Common myeloid progenitor, CD34-positive (primary cell): ENCODE data around the gene SLC17A7.

Experiments
- CTCF ChIA-PET: fragments of 350-600 bp; sonication (Branson Sonifier 250); formaldehyde crosslinking; loops from one replicate; lab custom pipeline; 2021; ENCODE audit warnings: antibody characterized with exemption; lab: Charles Lee
- POLR2A ChIA-PET: fragments of 350-600 bp; sonication (Branson Sonifier 250); formaldehyde crosslinking; loops from one replicate; lab custom pipeline; 2021; ENCODE audit warnings: antibody characterized with exemption; lab: Charles Lee
- DNase-seq, 3 donors: peaks; one replicate each; pipeline versions ENCODE4 v3.0.0 to v3.0.0-alpha.2; 2013
- H3K27ac ChIP-seq, 2 experiments: 1 replicate in 1 of 2; 2 replicates in 1 of 2; pipeline ENCODE4 v1.7.0; 2013; ENCODE audit warnings: inconsistent platforms in 2 of 2, low read length in 2 of 2, mild to moderate bottlenecking in 2 of 2, low read depth in 1 of 2, moderate library complexity in 1 of 2; ENCODE audit not compliant: severe bottlenecking in 2 of 2, insufficient read depth in 1 of 2, poor library complexity in 1 of 2
- H3K27me3 ChIP-seq, 5 experiments: replicated peaks in 2 of 5; 1 replicate in 3 of 5; 2 replicates in 2 of 5; pipeline versions ENCODE4 v1.6.1 to v1.7.0; 2013; ENCODE audit warnings: low read length in 4 of 5, mild to moderate bottlenecking in 2 of 5, moderate library complexity in 2 of 5, inconsistent platforms in 1 of 5; ENCODE audit not compliant: insufficient read depth in 5 of 5, control insufficient read depth in 4 of 5
- H3K36me3 ChIP-seq, 4 experiments: 1 replicate in 2 of 4; 2 replicates in 2 of 4; pipeline versions ENCODE4 v1.6.1 to v1.7.0; 2013; ENCODE audit warnings: low read length in 3 of 4, control low read depth in 1 of 4, mild to moderate bottlenecking in 1 of 4; ENCODE audit not compliant: control insufficient read depth in 4 of 4, insufficient read depth in 4 of 4
- H3K4me1 ChIP-seq, 4 experiments: 1 replicate in 3 of 4; 2 replicates in 1 of 4; pipeline versions ENCODE4 v1.6.1 to v1.7.1; 2013; ENCODE audit warnings: low read length in 3 of 4, mild to moderate bottlenecking in 3 of 4, control low read depth in 1 of 4, inconsistent platforms in 1 of 4, moderate library complexity in 1 of 4; ENCODE audit not compliant: control insufficient read depth in 4 of 4, insufficient read depth in 4 of 4; ENCODE audit errors: control extremely low read depth in 1 of 4
- H3K4me3 ChIP-seq, 7 experiments: 1 replicate in 4 of 7; 2 replicates in 3 of 7; pipeline versions ENCODE4 v1.5.1 to v1.7.0; 2013; ENCODE audit warnings: mild to moderate bottlenecking in 7 of 7, low read length in 6 of 7, moderate library complexity in 6 of 7, inconsistent platforms in 2 of 7, low read depth in 2 of 7, control low read depth in 1 of 7; ENCODE audit not compliant: insufficient read depth in 4 of 7, control insufficient read depth in 1 of 7; ENCODE audit errors: extremely low read depth in 1 of 7
- H3K9me3 ChIP-seq, 5 experiments: 1 replicate in 4 of 5; 2 replicates in 1 of 5; pipeline versions ENCODE4 v1.6.1 to v1.7.1; 2013; ENCODE audit warnings: low read length in 4 of 5, mild to moderate bottlenecking in 2 of 5, inconsistent platforms in 1 of 5, low read depth in 1 of 5, moderate library complexity in 1 of 5; ENCODE audit not compliant: control insufficient read depth in 4 of 5, insufficient read depth in 2 of 5; ENCODE audit errors: control extremely low read depth in 1 of 5
- WGBS: methylation state at CpG from one replicate; pipeline ENCODE4 v1.1.5; 2013; ENCODE audit not compliant: insufficient coverage; 5-methylcytosine and 5-hydroxymethylcytosine counted together

Gene SLC17A7

GRCh38 chr19:49423985-49424303, 17.4 kb downstream of the SLC17A7 start:
- H3K9me3 ChIP-seq: no peaks in the 10 kb centered on the region
- ChIA-PET POLR2A (no interaction called here), CTCF (interaction anchor here (1.4 to 2.4 kb wide), 2 partner anchors 23 to 33 kb away, joined by 4 to 11 read pairs; no protein-coding TSS in a partner anchor)
- H3K4me3 ChIP-seq: no peak overlapping the region
- H3K27ac ChIP-seq: no peak overlapping the region
- peaks cover 5 to 96% (median 65%) of the 10 kb centered on the region in 5 experiments for H3K27me3 ChIP-seq
- H3K36me3 ChIP-seq: no peaks in the 10 kb centered on the region
- no peak for DNase-seq
- 25% methylated on average over 3 of the region's 3 CpGs for WGBS
- peaks cover 0 to 44% (median 40%) of the 10 kb centered on the region in 4 experiments for H3K4me1 ChIP-seq

GRCh38 chr19:49423071-49423984, 18.0 kb downstream of the SLC17A7 start, which contains the start of gene PTH2:
PTH2 (minus strand) TSS chr19:49423441; CDS start chr19:49423339, 102 bp downstream.
- DNase-seq: no peak
- Histone ChIP-seq H3K27ac (no peak within 1 kb of the TSS), H3K36me3 (no peaks in the 10 kb centered on the region), H3K4me1 (peaks cover 0 to 42% (median 40%) of the 10 kb centered on the region in 4 experiments), H3K27me3 (peaks cover 5 to 91% (median 60%) of the 10 kb centered on the region in 5 experiments), H3K4me3 (peak within 1 kb of the TSS in 4 of 7 experiments; percentile 8 to 45 (median 22)), H3K9me3 (no peaks in the 10 kb centered on the region)
- CTCF ChIA-PET: interaction anchor here (1.4 kb wide), 1 partner anchor 24 kb away, joined by 4 read pairs; no protein-coding TSS in a partner anchor
- POLR2A ChIA-PET: no interaction called here
- WGBS: 14% methylated on average over 34 of the region's 42 CpGs

GRCh38 chr19:49422407-49423070, 18.8 kb downstream of the SLC17A7 start:
- H3K27ac ChIP-seq: no peak overlapping the region
- no peaks in the 10 kb centered on the region for H3K9me3 ChIP-seq
- POLR2A ChIA-PET: no interaction called here
- peaks cover 0 to 42% (median 40%) of the 10 kb centered on the region in 4 experiments for H3K4me1 ChIP-seq
- DNase-seq: peak in 2 of 3 donors; percentile 70 to 71
- peaks cover 5 to 83% (median 54%) of the 10 kb centered on the region in 5 experiments for H3K27me3 ChIP-seq
- WGBS: 3% methylated on average over 51 of the region's 58 CpGs
- CTCF ChIA-PET: interaction anchor here (0.9 to 1.2 kb wide), 2 partner anchors 9 to 10 kb away, joined by 3 read pairs; no protein-coding TSS in a partner anchor
- peak overlapping the region in 4 of 7 experiments; percentile 8 to 45 (median 22) for H3K4me3 ChIP-seq
- H3K36me3 ChIP-seq: no peaks in the 10 kb centered on the region

GRCh38 chr19:49421878-49422202, 19.5 kb downstream of the SLC17A7 start:
- Histone ChIP-seq H3K36me3 (no peaks in the 10 kb centered on the region), H3K9me3 (no peaks in the 10 kb centered on the region), H3K27me3 (peaks cover 5 to 76% (median 49%) of the 10 kb centered on the region in 5 experiments), H3K27ac (no peak overlapping the region), H3K4me3 (no peak overlapping the region), H3K4me1 (peaks cover 0 to 47% (median 42%) of the 10 kb centered on the region in 4 experiments)
- 23% methylated on average over 2 of the region's 3 CpGs for WGBS
- DNase-seq: no peak
- ChIA-PET CTCF (interaction anchor here (0.9 to 1.2 kb wide), 2 partner anchors 9 to 10 kb away, joined by 3 read pairs; no protein-coding TSS in a partner anchor), POLR2A (no interaction called here)

GRCh38 chr19:49421039-49421877, 20.1 kb downstream of the SLC17A7 start:
- H3K27ac ChIP-seq: no peak overlapping the region
- H3K27me3 ChIP-seq: peaks cover 5 to 70% (median 44%) of the 10 kb centered on the region in 5 experiments
- CTCF ChIA-PET: interaction anchor here (0.9 to 1.2 kb wide), 3 partner anchors 9 to 29 kb away, joined by 3 read pairs; no protein-coding TSS in a partner anchor
- no peaks in the 10 kb centered on the region for H3K9me3 ChIP-seq
- WGBS: 9% methylated on average over 45 of the region's 48 CpGs
- peak; percentile 52 to 65 (median 63) for DNase-seq
- peak overlapping the region in 3 of 7 experiments; percentile 11 to 36 (median 19) for H3K4me3 ChIP-seq
- POLR2A ChIA-PET: interaction anchor here (0.6 to 0.7 kb wide), 2 partner anchors 25 to 153 kb away, joined by 3 to 4 read pairs; no protein-coding TSS in a partner anchor
- peaks cover 0 to 44% (median 39%) of the 10 kb centered on the region in 4 experiments for H3K4me1 ChIP-seq
- H3K36me3 ChIP-seq: no peaks in the 10 kb centered on the region

- Histone ChIP-seq H3K27me3 (peaks cover 5 to 60% (median 34%) of the 10 kb centered on the region in 5 experiments), H3K9me3 (no peaks in the 10 kb centered on the region), H3K36me3 (no peaks in the 10 kb centered on the region), H3K27ac (no peak overlapping the region), H3K4me1 (peaks cover 0 to 41% (median 38%) of the 10 kb centered on the region in 4 experiments), H3K4me3 (no peak overlapping the region)
- DNase-seq: no peak
- CTCF ChIA-PET: interaction anchor here (1.7 to 2.6 kb wide), 2 partner anchors 9 to 14 kb away, joined by 8 to 9 read pairs; no protein-coding TSS in a partner anchor
- POLR2A ChIA-PET: no interaction called here
- 100% methylated on average over 2 of the region's 2 CpGs for WGBS
Measured at GRCh38 chr19:49420227-49420626, 21.1 kb downstream of the SLC17A7 start.
